ENCODE data around the gene LRRC8D. TPM values are rescaled to one million over a fixed set of nuclear protein-coding genes. Genes with fewer than 3 reads are reported as not detected.

The LRRC8D gene
- total and polyA plus RNA-seq, 2 experiments from 2014 or later = 10.1 to 13.8 TPM

DNA sequence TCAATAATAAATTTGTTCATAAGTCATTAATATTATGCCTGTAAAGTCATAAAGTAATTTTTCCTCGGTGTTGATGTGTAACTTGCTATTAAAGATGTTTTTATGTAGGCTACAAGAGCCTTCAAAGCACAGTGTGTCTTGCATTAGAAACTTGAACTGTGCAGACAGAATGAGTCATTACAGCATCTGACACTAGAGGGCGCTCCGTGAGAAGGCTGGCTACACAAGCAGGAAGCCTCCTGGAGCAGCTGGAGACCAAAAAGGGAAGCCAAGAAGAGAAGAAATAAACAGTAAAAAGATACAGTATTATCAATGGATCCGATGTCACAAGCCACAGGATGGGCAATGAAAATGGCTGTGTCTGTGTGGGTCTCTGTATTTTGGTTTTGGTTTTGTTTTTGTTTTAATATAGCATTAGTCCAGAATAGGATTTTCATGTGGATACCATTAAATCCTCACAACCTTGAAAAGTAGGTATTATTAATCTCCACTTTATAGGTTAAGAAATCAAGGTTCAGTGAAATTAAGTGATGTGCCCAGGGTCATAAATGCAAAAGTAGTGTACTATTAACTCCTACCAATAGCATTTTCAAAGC lies 16.1 kb upstream of the LRRC8D start:
- no peak overlapping the region for H3K27ac ChIP-seq
- no peaks in the 10 kb centered on the region for H3K36me3 ChIP-seq
- H3K9me3 ChIP-seq (ENCODE audit: low read depth) = no peaks in the 10 kb centered on the region
- H3K27me3 ChIP-seq = no peaks in the 10 kb centered on the region
- no peak overlapping the region for H3K4me3 ChIP-seq
- H3K4me1 ChIP-seq (ENCODE audit: low read depth) = no peaks in the 10 kb centered on the region
- TF ChIP-seq, protein P1, sequence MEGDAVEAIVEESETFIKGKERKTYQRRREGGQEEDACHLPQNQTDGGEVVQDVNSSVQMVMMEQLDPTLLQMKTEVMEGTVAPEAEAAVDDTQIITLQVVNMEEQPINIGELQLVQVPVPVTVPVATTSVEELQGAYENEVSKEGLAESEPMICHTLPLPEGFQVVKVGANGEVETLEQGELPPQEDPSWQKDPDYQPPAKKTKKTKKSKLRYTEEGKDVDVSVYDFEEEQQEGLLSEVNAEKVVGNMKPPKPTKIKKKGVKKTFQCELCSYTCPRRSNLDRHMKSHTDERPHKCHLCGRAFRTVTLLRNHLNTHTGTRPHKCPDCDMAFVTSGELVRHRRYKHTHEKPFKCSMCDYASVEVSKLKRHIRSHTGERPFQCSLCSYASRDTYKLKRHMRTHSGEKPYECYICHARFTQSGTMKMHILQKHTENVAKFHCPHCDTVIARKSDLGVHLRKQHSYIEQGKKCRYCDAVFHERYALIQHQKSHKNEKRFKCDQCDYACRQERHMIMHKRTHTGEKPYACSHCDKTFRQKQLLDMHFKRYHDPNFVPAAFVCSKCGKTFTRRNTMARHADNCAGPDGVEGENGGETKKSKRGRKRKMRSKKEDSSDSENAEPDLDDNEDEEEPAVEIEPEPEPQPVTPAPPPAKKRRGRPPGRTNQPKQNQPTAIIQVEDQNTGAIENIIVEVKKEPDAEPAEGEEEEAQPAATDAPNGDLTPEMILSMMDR (IDR thresholded peaks at IDR 0.05; ENCODE audit: low read depth, low read length) = peak; percentile 92
- peak; percentile 86 to 92 for DNase-seq (ENCODE audit: low read depth in 1 of 2, low spot score in 1 of 2)

DNA sequence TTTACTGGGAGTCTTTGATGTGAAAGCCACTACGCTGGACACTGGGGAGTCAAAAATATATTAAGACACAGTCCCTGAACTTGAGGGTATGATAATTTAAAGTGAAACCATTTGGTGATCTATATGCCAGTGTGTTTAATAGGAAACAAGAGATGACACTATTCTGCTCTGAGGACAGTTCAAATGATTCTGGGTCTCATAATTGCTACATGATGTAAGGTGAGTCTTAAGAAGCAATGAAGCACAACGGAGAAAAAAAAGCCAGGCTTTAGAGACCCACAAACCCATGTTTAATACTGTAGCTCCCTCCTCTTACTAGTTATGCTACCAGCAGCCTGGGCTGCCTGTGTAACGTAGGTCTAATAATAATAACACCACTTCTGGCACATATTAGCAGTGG lies 14.2 kb upstream of the LRRC8D start:
- DNase-seq (ENCODE audit: low read depth in 1 of 2, low spot score in 1 of 2) = no peak
- H3K27me3 ChIP-seq = no peaks in the 10 kb centered on the region
- no peaks in the 10 kb centered on the region for H3K4me1 ChIP-seq (ENCODE audit: low read depth)
- no peak overlapping the region for H3K27ac ChIP-seq
- H3K36me3 ChIP-seq = no peaks in the 10 kb centered on the region
- H3K9me3 ChIP-seq (ENCODE audit: low read depth) = no peaks in the 10 kb centered on the region
- TF ChIP-seq, protein P1 (IDR thresholded peaks at IDR 0.05; ENCODE audit: low read depth, low read length) = no peak
- H3K4me3 ChIP-seq = no peak overlapping the region

DNA sequence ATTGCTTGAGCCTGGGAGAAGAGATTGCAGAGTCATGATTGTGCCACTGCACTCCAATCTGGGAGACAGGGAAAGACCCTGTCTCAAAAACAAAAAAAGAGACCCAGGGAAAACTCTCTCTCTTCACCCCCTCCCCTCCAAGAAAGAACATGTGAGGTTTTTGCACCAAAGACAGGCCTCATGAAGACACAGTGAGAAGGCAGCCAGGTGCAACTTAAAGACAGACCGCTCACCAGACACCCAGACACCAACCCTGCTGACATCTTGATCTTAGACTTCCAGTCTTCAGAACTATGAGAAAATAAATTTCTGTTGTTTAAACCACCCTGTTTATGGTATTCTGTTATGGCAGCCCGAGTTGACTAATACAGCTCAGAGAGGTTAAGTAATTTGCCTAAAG lies 13.3 kb upstream of the LRRC8D start:
- Histone ChIP-seq H3K27ac (no peak overlapping the region), H3K36me3 (no peaks in the 10 kb centered on the region), H3K9me3 (ENCODE audit: low read depth) (no peaks in the 10 kb centered on the region), H3K27me3 (no peaks in the 10 kb centered on the region), H3K4me1 (ENCODE audit: low read depth) (no peaks in the 10 kb centered on the region), H3K4me3 (no peak overlapping the region)
- no peak for DNase-seq (ENCODE audit: low read depth in 1 of 2, low spot score in 1 of 2)
- TF ChIP-seq, protein P1 (IDR thresholded peaks at IDR 0.05; ENCODE audit: low read depth, low read length) = no peak

DNA sequence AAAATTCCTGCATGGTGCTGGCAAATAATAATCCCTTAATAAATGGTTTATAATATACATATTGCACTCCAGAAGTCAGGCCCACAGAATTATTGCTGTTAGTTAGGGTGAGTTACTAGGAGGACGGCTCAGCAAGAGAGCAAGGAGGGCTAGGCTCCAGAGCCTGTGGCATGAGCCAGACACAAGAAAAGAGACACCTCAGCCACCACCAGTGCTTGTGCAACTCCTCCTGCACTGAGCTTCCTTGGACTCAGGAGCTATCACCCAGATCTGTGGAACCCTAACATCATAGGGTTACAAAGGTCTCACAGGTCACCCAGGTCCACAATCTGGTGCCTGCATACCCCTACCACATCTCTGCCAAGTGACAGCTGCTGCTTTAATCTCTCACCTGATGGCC lies 12.8 kb upstream of the LRRC8D start:
- H3K4me3 ChIP-seq = no peak overlapping the region
- no peak for DNase-seq (ENCODE audit: low read depth in 1 of 2, low spot score in 1 of 2)
- no peaks in the 10 kb centered on the region for H3K27me3 ChIP-seq
- H3K9me3 ChIP-seq (ENCODE audit: low read depth) = no peaks in the 10 kb centered on the region
- H3K4me1 ChIP-seq (ENCODE audit: low read depth) = no peaks in the 10 kb centered on the region
- TF ChIP-seq, protein P1 (IDR thresholded peaks at IDR 0.05; ENCODE audit: low read depth, low read length) = no peak
- no peaks in the 10 kb centered on the region for H3K36me3 ChIP-seq
- no peak overlapping the region for H3K27ac ChIP-seq

DNA sequence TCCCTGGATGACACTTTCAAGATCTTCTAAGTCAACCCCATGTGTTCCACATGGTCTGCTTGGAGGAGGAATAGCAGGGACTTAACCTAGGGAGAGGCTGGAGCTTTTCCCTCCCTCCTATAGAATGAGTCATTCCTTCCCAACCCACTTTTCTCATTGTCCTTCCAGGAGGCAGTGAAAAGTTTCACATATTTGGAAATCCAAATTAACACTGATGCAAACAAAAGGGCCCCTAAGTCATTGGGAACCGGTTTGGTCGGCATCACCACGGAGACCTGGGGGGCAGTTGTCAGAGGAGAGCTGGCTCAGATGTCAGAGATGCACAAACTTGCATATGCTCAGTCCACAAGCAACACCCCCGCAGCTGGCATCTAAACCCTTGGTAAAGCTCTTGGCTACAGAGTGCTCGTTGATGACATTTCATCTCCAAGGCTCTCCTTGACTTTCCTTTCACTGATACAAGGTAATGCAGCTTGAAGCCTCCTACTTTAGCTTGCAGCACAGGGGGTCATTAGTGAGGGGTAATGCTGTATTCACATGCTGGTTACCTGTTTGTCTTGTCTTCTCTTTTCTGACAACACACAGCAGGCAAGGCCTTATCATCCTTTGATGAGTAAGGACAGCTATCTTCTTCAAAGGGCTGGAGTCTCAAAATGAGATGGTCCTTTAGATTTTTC lies 12.3 kb upstream of the LRRC8D start:
- H3K36me3 ChIP-seq = no peaks in the 10 kb centered on the region
- H3K4me3 ChIP-seq = no peak overlapping the region
- H3K4me1 ChIP-seq (ENCODE audit: low read depth) = no peaks in the 10 kb centered on the region
- peak in 1 of 2 donors; percentile 61 for DNase-seq (ENCODE audit: low read depth in 1 of 2, low spot score in 1 of 2)
- no peaks in the 10 kb centered on the region for H3K9me3 ChIP-seq (ENCODE audit: low read depth)
- no peaks in the 10 kb centered on the region for H3K27me3 ChIP-seq
- TF ChIP-seq, protein P1 (IDR thresholded peaks at IDR 0.05; ENCODE audit: low read depth, low read length) = no peak
- no peak overlapping the region for H3K27ac ChIP-seq

Measured in cardiac muscle cell (in vitro differentiated cells and primary cell).